Right lobe of liver (tissue), 4 donors: Measurements from ENCODE around the gene ARHGAP22.

Experiments
- POLR2A ChIP-seq: fragments of 450-650 bp; IDR thresholded peaks from one replicate; pipeline ENCODE4 v1.6.1; 2017; ENCODE audit warnings: antibody characterized with exemption, mild to moderate bottlenecking
- TF ChIP-seq, protein P1 (sequence below), 4 donors: fragments of 200-600 bp in 3 of 4; fragments of 450-650 bp in 1 of 4; IDR thresholded peaks; one replicate each; pipeline versions ENCODE4 v1.5.1 to v1.8.0; 2016 to 2022; ENCODE audit warnings: antibody characterized with exemption in 4 of 4, mild to moderate bottlenecking in 2 of 4
- donor health status: DM: no; HTN: no; CAD: no.
- donor health status: DM: no; HTN: no; CAD: no.
- donor health status: DM: no; HTN: yes; CAD: no.

DNA sequence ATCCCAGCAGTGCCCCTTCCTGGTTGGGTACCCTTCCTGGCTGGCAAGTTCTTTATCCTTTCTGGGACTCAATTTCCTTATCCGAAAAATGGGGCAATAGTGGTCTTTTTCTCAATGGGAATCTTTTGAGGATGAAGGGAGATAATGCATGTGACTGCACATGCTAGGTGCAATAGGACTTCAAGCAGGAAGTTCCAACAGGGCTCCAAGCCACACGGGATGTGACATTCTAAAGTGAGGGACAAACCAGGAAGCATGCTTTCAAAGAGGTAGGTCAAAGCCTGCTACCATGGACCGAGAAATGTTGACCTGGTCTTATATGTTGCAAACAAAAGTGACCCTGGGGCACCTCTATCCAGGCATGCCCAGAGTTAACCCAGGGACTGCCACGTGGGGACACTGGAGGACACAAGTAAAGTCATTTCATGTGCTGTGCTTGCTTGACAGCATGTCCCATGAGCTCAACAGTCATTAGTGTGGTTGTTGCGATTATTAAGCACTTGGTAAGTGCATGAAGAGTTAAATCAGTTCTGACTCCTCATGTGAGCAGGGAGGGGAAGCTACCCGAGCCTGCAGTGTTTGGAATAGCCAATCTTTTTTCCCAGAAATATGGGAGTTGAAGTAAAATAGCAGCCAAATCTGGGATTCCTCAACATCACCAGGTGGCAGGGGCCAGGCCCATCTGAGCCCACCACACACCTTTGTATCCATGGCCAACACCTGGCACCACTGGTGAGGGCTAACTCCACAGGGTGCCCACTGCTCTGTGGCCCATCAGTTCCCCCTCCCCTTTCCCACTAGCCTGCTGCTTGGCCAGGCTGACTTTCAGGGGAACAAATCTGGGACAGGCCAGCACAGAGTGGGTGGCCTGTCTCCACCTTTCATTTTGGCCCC lies 5.7 kb downstream of the ARHGAP22 start:
- TF ChIP-seq, protein P1, sequence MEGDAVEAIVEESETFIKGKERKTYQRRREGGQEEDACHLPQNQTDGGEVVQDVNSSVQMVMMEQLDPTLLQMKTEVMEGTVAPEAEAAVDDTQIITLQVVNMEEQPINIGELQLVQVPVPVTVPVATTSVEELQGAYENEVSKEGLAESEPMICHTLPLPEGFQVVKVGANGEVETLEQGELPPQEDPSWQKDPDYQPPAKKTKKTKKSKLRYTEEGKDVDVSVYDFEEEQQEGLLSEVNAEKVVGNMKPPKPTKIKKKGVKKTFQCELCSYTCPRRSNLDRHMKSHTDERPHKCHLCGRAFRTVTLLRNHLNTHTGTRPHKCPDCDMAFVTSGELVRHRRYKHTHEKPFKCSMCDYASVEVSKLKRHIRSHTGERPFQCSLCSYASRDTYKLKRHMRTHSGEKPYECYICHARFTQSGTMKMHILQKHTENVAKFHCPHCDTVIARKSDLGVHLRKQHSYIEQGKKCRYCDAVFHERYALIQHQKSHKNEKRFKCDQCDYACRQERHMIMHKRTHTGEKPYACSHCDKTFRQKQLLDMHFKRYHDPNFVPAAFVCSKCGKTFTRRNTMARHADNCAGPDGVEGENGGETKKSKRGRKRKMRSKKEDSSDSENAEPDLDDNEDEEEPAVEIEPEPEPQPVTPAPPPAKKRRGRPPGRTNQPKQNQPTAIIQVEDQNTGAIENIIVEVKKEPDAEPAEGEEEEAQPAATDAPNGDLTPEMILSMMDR (IDR thresholded peaks at IDR 0.05) = no peak
- no peak for TF ChIP-seq POLR2A
